ENCODE results near the gene PTGDR2.

Gene PTGDR2

DNA sequence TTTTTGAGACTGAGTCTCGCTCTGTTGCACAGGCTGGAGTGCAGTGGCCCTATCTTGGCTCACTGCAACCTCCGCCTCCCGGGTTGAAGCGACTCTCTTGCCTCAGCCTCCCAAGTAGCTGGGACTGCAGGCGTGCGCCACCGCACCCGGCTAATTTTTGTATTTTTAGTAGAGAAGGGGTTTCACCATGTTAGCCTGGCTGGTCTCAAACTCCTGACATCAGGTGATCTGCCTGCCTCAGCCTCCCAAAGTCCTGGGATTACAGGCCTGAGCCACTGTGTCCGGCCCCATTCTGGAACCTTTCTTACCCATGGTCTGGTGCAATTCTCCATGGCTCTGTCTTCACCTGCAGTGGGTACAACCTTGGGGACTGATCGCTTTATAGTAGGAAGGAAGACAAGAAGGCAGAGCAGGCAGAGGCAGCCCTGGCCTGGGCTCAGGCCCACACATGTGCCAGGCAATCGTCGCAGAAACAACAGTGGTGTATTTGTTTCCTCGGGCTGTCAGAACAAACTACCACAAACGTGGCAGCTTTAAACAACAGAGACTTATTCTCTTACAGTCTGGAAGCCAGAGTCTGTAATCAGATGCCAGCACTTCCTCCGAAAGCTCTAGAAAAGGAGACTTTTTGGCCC lies 4.0 kb upstream of the PTGDR2 start:
- H3K27ac ChIP-seq, result peak overlapping the region; percentile 83
- peak overlapping the region; percentile 60; the same call in 1 of the 2 replicates for H3K9ac ChIP-seq
- H3K36me3 ChIP-seq, result no peaks in the 10 kb centered on the region
- TF ChIP-seq Cebpa-rat (IDR thresholded peaks at IDR 0.05), result no peak
- no peaks in the 10 kb centered on the region for H3K27me3 ChIP-seq
- peaks cover 98% of the 10 kb centered on the region for H3K4me1 ChIP-seq
- H4K20me1 ChIP-seq, result no peaks in the 10 kb centered on the region
- no peaks in the 10 kb centered on the region for H3K9me3 ChIP-seq
- H3K4me2 ChIP-seq, result peak overlapping the region; percentile 92
- peak overlapping the region; percentile 5; the same call in 1 of the 2 replicates for H3K4me3 ChIP-seq

DNA sequence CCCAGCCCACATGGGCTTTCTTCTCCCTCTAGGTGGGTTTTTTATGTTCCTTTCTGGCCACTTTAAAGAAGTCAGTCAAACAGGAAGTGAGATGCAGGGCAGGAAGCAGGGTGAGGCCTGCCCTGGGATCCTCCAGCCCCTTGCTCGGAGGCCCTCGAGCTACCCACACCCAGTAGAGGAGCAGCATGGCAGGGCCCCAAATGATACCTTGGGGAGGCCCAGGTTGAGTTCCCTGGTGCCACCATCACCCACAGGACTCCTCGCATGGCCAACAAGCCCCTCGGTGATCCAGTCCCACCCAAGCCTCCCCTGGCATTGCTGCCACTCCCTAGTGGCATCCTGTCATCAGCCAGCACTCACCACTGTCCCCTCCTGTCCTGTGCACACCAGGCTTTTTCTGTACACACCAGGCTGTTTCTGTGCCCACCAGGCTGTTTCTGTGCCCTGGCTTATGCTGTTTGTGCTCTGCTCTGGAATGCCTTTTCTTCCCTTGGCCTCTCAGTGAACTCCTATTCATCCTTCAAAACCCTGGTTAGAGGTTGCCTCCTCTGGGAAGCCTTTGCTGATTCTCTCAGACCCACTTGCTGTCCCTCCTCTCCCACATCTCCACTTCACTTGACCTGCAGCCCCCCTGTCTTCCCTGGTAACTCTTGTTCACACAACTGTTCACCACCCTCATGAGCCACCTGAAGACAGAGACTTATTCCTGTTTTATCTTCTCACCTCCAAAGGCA lies 3.1 kb upstream of the PTGDR2 start:
- no peaks in the 10 kb centered on the region for H3K9me3 ChIP-seq
- H3K9ac ChIP-seq, result peak overlapping the region; percentile 29; the same call in 1 of the 2 replicates
- H3K27ac ChIP-seq, result peak overlapping the region; percentile 83
- H4K20me1 ChIP-seq, result no peaks in the 10 kb centered on the region
- no peaks in the 10 kb centered on the region for H3K36me3 ChIP-seq
- peak overlapping the region; percentile 92 for H3K4me2 ChIP-seq
- no peak for TF ChIP-seq Cebpa-rat (IDR thresholded peaks at IDR 0.05)
- no peak overlapping the region; the same call in 1 of the 2 replicates for H3K4me3 ChIP-seq
- H3K4me1 ChIP-seq, result peaks cover 98% of the 10 kb centered on the region
- H3K27me3 ChIP-seq, result no peaks in the 10 kb centered on the region

DNA sequence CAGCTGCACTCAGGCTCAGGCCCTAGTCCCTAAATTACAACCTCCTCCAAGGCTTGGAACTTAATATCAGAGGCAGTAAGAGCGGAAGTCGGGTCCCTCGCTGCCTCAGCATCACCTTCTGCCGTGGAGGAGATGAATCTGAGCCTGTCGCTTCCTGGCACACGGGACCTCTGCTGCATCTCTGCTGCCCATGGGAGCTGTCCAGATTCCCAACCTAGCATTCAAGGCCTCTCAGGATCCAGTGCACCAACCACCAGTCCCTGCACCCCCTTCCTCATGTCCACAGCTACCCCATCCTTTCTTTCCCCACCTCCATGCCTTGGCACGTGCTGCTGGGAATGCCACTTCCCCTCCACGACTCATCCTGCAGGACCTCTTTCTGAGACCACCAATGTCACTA lies 2.5 kb upstream of the PTGDR2 start:
- peak overlapping the region; percentile 83 for H3K27ac ChIP-seq
- peak overlapping the region; percentile 29; the same call in 1 of the 2 replicates for H3K9ac ChIP-seq
- peaks cover 3% of the 10 kb centered on the region for H3K36me3 ChIP-seq
- H3K27me3 ChIP-seq, result no peaks in the 10 kb centered on the region
- no peak overlapping the region; the same call in 1 of the 2 replicates for H3K4me3 ChIP-seq
- H4K20me1 ChIP-seq, result no peaks in the 10 kb centered on the region
- no peaks in the 10 kb centered on the region for H3K9me3 ChIP-seq
- H3K4me2 ChIP-seq, result peak overlapping the region; percentile 92
- TF ChIP-seq Cebpa-rat (IDR thresholded peaks at IDR 0.05), result no peak
- H3K4me1 ChIP-seq, result peaks cover 98% of the 10 kb centered on the region

DNA sequence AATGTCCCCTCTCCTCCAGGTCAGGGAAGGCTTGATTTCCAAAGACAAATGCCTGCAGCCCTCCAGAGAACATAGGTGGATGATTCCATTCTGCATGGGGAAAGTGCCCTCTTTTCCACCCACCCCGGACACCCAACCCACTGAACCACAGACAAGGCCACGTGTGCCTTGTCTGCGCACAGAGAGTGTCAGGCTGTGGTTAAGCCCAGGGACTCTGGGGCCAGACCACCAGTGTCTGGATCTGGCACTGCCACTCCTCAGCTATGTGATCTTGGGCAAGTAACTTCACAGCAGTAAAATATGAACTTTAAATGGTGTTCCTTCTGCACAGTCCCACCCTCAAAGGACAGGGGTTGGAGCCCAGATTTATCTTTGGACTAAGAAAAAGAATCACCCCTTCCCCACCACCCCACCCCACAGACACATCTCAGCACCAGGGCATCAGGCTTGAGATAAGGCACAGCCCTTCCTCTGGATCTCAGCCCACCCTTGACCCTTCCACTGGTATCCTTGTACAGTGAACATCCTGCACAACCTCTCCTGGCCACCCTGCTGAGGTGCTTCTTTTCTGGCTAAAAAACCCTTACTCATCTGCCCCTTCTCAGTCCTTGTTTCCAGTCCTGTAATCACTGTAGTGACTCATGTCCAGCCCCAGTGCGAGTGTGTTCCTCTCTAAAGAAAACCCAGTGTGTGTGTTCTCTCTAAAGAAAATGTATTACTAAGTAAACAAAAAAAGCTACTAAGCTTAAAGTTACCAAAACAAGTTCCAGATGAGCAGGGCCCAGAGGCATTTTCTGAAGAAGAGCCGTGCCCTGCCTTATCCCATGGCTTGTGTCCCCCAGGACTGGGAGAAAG lies 1.9 kb upstream of the PTGDR2 start:
- Histone ChIP-seq H3K36me3 (peaks cover 10% of the 10 kb centered on the region), H3K27ac (peak overlapping the region; percentile 83), H3K27me3 (no peaks in the 10 kb centered on the region), H3K9me3 (peaks cover 5% of the 10 kb centered on the region; the same call in 1 of the 2 replicates), H3K9ac (peak overlapping the region; percentile 29; the same call in 1 of the 2 replicates), H3K4me2 (peak overlapping the region; percentile 92), H3K4me1 (peaks cover 96% of the 10 kb centered on the region), H3K4me3 (no peak overlapping the region), H4K20me1 (no peaks in the 10 kb centered on the region)
- no peak for TF ChIP-seq Cebpa-rat (IDR thresholded peaks at IDR 0.05)

DNA sequence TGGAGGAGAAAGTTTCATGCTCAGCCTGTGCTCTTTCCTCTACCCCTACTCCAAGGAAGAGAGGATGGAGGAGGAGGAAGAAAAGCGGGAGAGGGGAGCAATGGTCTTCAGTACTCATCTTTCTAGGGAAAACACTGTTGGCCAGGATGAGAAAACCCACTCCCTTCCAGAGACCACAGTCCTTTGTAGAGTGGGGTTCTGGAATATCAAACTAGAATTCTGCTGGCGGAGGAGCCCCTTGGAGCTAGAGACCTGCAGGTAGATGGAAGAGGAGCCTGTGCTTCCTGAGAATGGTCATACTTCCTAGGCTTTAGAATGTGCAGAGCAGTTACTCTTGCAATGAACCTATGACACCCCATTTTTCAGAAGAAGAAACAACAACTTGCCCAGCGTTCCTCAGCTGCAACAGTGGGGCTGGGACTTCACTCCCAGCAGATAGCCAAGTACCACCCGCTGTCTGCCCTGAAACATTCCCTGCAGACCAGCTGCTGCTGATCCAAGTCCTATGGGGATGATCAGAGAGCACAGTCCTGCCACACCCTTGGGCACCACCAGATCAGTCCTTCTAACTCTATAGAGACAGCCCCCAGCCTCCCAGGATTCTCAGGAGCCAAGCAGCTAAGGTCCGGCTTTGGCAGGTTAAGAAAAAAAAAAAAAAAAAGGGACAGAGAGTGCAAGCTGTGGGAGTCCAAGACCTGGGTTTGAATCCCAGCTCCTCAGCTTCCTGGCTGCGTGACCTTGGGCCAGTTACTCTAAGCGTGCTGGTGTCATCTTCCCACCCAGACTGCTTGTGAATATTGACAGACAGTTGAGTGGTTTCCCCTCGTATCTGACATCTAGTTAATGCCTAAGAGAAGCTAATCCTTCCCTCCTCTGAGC lies 664 bp downstream of the PTGDR2 start:
- peaks cover 10% of the 10 kb centered on the region; the same call in 1 of the 2 replicates for H3K9me3 ChIP-seq
- H3K27ac ChIP-seq, result peak overlapping the region; percentile 83
- peak overlapping the region; percentile 92 for H3K4me2 ChIP-seq
- H3K36me3 ChIP-seq, result peaks cover 35% of the 10 kb centered on the region
- peaks cover 73% of the 10 kb centered on the region for H3K4me1 ChIP-seq
- H3K9ac ChIP-seq, result peak overlapping the region; percentile 66
- H3K4me3 ChIP-seq, result 0 out of 2 replicates have a peak overlapping the region, but pooled peaks have one; percentile 25
- no peaks in the 10 kb centered on the region for H4K20me1 ChIP-seq
- no peak for TF ChIP-seq Cebpa-rat (IDR thresholded peaks at IDR 0.05)
- H3K27me3 ChIP-seq, result no peaks in the 10 kb centered on the region

DNA sequence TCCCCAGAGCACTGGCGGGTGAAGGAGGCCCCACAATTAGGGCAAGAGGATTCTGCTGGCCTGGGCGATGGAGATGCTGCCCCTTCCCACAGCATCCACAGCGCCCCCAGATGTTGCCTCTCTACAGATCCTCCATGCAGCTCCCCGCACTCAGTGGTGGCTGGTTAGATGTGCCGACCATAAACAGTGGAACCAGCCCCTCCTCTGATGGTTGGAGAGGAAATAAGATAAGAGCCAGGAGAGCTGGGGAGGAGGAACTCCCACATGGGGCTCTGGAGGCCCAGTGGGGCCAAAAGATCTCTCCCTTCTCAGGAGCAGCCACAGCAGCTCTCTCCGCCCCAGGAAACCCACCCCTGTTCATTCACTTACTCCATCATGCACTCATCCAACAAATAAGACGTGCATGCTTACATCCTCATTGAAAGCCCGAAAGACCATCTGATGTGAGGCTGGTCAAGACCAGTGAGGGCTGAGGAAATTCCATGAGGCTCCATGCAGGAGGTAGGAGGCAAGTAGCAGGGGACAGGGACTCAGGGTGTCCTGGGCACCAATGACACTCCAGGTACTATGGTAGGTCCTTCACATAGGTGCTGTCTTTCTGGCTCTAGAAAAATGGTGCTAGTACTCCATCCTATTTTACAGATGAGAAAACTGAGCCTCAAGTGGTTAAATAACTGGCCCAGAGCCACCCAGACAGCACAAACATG lies 1.5 kb downstream of the PTGDR2 start:
- H3K9ac ChIP-seq, result 0 out of 2 replicates have a peak overlapping the region, but pooled peaks have one; percentile 66
- no peaks in the 10 kb centered on the region for H3K27me3 ChIP-seq
- no peak for TF ChIP-seq Cebpa-rat (IDR thresholded peaks at IDR 0.05)
- peak overlapping the region; percentile 92 for H3K4me2 ChIP-seq
- H3K27ac ChIP-seq, result peak overlapping the region; percentile 83
- H3K4me3 ChIP-seq, result 0 out of 2 replicates have a peak overlapping the region, but pooled peaks have one; percentile 9
- peaks cover 69% of the 10 kb centered on the region for H3K4me1 ChIP-seq
- peaks cover 43% of the 10 kb centered on the region for H3K36me3 ChIP-seq
- peaks cover 4% of the 10 kb centered on the region; the same call in 1 of the 2 replicates for H4K20me1 ChIP-seq
- peaks cover 10% of the 10 kb centered on the region; the same call in 1 of the 2 replicates for H3K9me3 ChIP-seq

DNA sequence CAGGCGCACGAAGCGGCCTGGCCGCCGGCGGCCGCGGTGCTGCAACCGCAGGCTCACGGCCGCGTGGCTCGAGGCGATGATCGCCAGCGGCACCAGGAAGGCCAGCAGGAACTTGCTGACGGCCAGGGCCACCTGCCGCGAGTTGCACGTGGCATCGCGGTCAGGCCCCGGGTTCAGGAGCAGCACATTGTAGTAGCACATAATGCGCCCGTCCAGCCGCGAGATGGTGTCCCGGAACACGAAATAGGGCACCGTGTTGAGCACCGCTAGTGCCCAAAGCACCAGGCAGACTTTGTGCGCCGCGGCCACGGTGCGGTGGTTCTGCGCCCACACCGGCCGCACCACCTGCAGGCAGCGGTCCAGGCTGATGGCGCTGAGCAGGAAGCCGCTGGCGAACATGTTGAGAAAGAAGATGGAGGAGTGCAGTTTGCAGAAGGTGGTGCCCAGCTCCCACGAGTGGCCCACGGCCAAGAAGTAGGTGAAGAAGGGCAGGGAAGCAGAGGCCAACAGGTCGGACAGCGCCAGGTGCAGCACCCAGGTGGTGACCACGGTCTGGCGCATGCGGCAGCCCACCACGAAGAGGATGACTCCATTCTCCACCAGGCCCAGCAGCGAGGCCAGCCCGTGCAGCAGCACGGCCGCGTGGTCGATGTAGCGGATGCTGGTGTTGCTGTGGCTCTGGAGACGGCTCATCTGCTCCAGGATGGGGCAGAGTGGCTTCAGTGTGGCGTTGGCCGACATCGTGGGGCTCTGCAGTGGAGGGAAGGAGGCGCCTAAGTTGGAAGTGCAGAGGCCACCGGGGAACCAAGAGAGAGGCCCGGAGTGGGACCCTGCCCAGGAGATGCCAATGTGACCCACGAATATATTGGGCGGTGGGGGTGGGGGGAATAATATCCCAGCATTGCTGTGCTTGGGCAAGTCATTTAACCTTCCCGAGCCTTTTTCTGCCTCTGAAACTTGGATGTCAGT lies 2.5 kb downstream of the PTGDR2 start:
- H3K9ac ChIP-seq, result no peak overlapping the region
- peaks cover 14% of the 10 kb centered on the region for H4K20me1 ChIP-seq
- TF ChIP-seq Cebpa-rat (IDR thresholded peaks at IDR 0.05), result no peak
- H3K27me3 ChIP-seq, result no peaks in the 10 kb centered on the region
- peaks cover 53% of the 10 kb centered on the region for H3K36me3 ChIP-seq
- peaks cover 10% of the 10 kb centered on the region; the same call in 1 of the 2 replicates for H3K9me3 ChIP-seq
- peak overlapping the region; percentile 92 for H3K4me2 ChIP-seq
- peak overlapping the region; percentile 83 for H3K27ac ChIP-seq
- H3K4me1 ChIP-seq, result peaks cover 69% of the 10 kb centered on the region
- H3K4me3 ChIP-seq, result no peak overlapping the region

Data from BLaER1 (cell line).